GM19025 (cell line): ENCODE results near the gene LIPH.
"Not testable (repeated sequence)": the region's sequence is repeated elsewhere in the genome, so short reads cannot be mapped to it uniquely, and the experiment has no call there.

ENCODE experiments used
- ATAC-seq: cut with Tn5 transposase; IDR thresholded peaks from one replicate; pipeline ENCODE4 v1.9.1; 2021; ENCODE audit warnings: mild to moderate bottlenecking, low read depth, moderate library complexity; ENCODE audit not compliant: unreplicated experiment

The LIPH gene

DNA sequence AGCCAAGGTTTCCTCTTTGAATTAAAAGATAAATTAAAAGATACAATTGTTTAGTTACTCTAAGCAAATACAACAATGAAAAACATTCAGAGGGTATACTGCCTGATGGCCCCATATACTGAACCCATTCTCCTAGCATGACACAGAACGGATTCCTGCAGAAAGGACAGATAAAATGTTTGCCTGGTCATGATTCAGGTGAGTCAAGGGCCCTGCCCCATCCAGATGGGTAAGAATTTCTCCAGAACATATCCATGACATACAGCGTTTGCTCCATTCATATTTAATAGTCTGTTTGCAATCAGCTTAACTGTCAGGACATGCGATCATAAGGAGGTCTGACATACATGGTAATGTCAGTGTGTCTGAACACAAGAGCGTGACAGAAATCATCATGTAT is 62.1 kb downstream of the LIPH start:
- ATAC-seq, result no peak

DNA sequence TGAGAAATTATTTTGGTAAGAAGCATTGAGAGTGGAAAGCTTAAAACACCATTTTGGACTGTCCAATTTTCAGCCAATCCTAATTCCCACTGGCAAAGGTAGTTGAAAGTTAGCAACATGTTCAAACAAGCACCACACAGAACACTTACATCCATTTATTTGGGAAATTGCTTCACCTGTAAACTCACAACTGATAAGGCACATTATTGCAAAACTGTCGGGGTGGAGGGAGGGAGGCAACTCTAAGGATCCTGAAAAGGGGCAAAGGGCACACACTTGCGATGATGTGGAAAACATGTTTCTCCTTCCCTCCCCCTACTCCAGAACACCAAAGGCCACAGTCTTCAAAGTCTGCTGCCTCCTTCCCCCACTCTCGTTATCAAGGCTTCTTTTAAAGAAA is 62.9 kb downstream of the LIPH start:
- no peak for ATAC-seq

DNA sequence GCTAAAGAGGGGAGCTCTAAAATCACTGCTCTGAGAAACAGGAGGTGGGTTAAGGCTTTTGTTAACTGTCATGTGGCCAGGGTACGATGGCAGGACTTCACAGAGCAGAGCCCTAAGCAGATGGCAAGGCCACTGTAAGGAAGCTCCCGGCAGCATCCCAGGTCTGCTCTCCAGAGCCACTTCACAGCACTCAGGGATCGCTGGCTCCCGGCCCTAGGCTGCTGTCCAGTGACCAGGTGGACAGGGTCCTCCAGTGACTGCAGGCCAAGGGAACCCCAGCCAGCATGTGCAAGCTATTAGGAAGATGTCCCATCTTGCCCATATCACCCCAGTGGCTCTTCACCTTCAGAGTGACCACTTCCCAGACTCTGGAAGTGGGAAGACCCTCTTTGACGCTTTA is 63.9 kb downstream of the LIPH start:
- no peak for ATAC-seq

DNA sequence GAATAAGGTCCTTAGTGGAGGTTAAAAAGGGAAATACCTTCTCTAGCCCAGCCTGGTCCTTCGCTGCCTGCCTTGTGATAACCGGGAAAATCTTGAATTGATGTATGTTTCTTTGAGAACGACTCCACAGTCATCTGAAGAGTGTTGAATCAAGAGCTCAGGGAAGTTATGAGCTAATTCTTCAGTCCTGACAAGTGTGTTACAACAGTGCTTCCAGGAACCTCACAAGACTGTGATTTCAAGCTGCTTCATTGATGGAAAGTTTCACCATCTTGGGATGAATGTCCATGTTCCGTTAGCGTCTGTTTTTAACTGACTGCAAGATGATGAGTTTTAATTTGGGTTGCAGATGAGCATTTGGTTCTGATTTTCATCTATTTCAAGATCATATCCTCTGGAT is 66.0 kb downstream of the LIPH start:
- no peak for ATAC-seq

GRCh38 chr3:185484296-185484695 is 68.1 kb downstream of the LIPH start:
- no peak for ATAC-seq

DNA sequence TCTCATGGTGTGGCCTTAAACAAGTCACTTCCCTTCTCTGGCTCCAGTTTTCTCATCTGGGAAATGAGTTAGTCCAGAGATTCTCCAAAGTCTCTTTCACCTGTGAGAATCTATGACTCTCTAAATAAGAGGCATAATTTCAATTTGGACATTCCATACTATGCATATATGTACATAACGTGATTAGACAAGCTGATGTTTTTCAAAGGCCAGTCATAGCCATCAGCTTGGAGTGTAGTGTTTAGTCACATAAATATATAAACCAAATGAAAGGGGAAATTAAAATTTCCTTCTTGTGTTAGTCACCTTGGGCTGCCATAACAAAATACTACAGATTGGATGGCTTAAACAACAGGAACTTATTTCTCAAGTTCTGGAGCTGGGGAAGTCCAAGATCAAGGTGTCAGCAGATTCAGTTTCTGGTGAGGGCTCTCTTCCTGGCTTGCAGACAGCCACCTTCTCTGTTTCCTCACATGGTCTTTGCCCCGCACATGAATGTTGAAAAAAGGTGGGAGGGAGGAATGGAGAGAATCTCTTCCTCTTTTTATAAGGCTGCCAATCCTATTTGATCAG is 72.9 kb downstream of the LIPH start:
- ATAC-seq, result no peak

GRCh38 chr3:185477316-185477715 is 75.1 kb downstream of the LIPH start:
- ATAC-seq, result no peak

DNA sequence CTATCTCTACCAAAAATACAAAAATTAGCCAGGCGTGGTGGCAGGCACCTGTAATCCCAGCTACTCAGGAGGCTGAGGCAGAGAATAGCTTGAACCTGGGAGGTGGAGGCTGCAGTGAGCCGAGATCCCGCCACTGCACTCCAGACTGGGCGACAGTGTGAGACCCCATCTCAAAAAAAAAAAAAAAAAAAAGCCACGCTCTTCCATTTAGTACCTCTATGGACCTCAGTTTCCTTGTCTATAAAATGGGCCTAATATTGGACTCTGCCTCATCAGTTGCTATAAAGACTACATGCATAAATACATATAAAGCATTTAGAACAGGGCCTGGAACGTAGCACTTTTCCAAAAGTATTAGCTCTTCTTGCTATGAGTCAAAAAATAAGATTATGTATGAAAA is 77.5 kb downstream of the LIPH start:
- not testable (repeated sequence) for ATAC-seq

GRCh38 chr3:185473290-185473815 is 79.0 kb downstream of the LIPH start:
- no peak for ATAC-seq

DNA sequence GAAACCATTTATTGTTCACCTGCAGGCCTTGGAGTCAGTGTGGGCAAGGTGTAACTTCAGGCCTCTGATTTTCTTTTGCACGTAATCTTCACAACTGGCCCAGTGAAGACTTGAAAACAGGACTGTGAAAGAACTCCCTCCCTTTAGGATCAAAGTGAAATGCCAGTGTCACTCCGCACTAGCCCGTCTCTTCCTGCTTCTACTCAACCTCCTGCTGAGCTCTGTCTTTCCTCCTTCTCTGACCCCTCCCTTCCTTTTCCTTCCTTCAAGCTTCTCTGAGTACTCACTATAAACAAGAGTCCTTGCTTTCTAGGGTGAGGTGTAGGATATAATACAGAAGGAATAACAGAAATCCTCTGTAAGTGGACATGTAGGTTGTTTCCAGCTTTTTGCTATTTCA is 82.1 kb downstream of the LIPH start:
- ATAC-seq, result no peak

GRCh38 chr3:185469542-185469941 is 82.8 kb downstream of the LIPH start:
- no peak for ATAC-seq

DNA sequence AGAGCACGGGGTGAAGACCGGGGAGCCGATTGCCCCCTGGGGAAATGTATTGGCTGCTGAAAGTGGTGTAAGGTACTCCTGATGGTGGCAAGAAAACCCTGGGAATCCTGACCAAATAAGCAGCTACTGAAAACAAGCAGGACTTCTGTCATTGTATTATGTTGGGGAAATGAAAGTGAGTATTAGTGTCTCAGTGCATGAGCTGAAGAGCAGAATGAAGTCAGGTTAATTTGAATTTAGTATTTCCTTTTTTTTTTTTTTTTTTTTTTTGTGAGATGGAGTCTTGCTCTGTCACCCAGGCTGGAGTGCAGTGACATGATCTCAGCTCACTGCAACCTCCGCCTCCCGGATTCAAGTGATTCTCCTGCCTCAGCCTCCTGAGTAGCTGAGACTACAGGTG is 86.3 kb downstream of the LIPH start:
- not testable (repeated sequence) for ATAC-seq

- ATAC-seq, result no peak
Observed at GRCh38 chr3:185465471-185465870, 86.9 kb downstream of the LIPH start.

DNA sequence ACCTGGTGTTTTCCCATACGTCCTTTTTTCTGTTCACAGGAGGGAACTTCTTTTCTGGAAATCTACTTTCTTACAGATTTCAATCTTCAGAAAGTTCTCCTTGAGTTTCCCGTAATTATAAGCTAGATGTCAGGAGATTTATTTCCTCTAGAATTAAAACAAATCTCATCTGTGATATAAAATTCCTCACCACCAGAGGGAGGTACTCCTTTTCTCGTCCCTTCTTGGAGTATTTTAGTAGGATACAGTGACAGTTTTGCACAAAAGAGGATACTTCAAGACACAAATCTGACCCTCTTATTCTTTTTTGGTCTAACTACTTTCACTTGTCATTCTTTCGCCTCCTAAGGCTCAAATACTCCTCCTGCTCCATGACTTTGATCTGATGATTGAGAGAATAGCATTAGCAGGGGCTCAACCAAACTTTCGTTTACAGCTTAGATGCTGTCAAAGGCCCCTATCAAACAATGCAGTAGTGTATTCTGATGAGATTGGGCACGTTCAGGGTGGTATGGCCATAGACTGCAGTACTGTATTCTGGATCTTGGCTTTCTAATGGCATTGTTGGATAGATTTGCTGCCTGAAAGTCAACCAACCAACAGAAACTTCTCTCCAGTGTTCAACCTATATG is 91.6 kb downstream of the LIPH start:
- no peak for ATAC-seq

- no peak for ATAC-seq
Observed at GRCh38 chr3:185460309-185460708, 92.1 kb downstream of the LIPH start.

GRCh38 chr3:185457376-185457775 is 95.0 kb downstream of the LIPH start:
- no peak for ATAC-seq
